ENCODE results near the gene SPTLC1. TPM values are rescaled to one million over a fixed set of nuclear protein-coding genes. Genes with fewer than 3 reads are reported as not detected.
"Not testable (repeated sequence)": the region's sequence is repeated elsewhere in the genome, so short reads cannot be mapped to it uniquely, and the experiment has no call there.

SPTLC1 gene
- total and polyA plus RNA-seq, 4 donors: 20.8 to 137 (median 58.6) TPM

- H3K27ac ChIP-seq (ENCODE audit: low read depth in 1 of 2, low read length in 1 of 2): no peak overlapping the region
- WGBS, 2 donors: 92 to 96% methylated on average over 12 of the region's 12 CpGs
- TF ChIP-seq CTCF (IDR thresholded peaks at IDR 0.05; ENCODE audit: control extremely low read depth, extremely low read depth): no peak
- H3K4me3 ChIP-seq: no peak overlapping the region
- ATAC-seq (ENCODE audit: insufficient read depth, low FRiP score): no peak
- no peaks in the 10 kb centered on the region for H3K9me3 ChIP-seq (ENCODE audit: control insufficient read depth in 4 of 4, insufficient read depth in 3 of 4, low read length in 3 of 4)
- H3K36me3 ChIP-seq (ENCODE audit: control insufficient read depth in 4 of 4, insufficient read depth in 4 of 4, low read length in 4 of 4): no peaks in the 10 kb centered on the region
- no peak for DNase-seq
- peaks cover 0 to under 1% (median 0%) of the 10 kb centered on the region in 3 donors for H3K27me3 ChIP-seq (ENCODE audit: control insufficient read depth in 3 of 3, insufficient read depth in 3 of 3, low read length in 2 of 3)
- peaks cover 0 to 7% (median 0%) of the 10 kb centered on the region in 5 donors for H3K4me1 ChIP-seq (ENCODE audit: control insufficient read depth in 5 of 5, insufficient read depth in 5 of 5, low read length in 5 of 5)
- no peak overlapping the region for H3K9ac ChIP-seq (ENCODE audit: insufficient read depth in 1 of 2, low read length in 2 of 2)
Measured at GRCh38 chr9:92155221-92155620, 40.0 kb upstream of the SPTLC1 start.

GRCh38 chr9:92153466-92154415 is 38.5 kb upstream of the SPTLC1 start:
- not testable (repeated sequence) for H3K9ac ChIP-seq (ENCODE audit: insufficient read depth in 1 of 2, low read length in 2 of 2); H3K27ac ChIP-seq (ENCODE audit: low read depth in 1 of 2, low read length in 1 of 2); H3K9me3 ChIP-seq (ENCODE audit: control insufficient read depth in 4 of 4, insufficient read depth in 3 of 4, low read length in 3 of 4); H3K4me1 ChIP-seq (ENCODE audit: control insufficient read depth in 5 of 5, insufficient read depth in 5 of 5, low read length in 5 of 5); H3K36me3 ChIP-seq (ENCODE audit: control insufficient read depth in 4 of 4, insufficient read depth in 4 of 4, low read length in 4 of 4); H3K4me3 ChIP-seq; H3K27me3 ChIP-seq (ENCODE audit: control insufficient read depth in 3 of 3, insufficient read depth in 3 of 3, low read length in 2 of 3); ATAC-seq (ENCODE audit: insufficient read depth, low FRiP score)
- DNase-seq: peak in 2 of 3 donors; percentile 21 to 33
- WGBS, 2 donors: 82 to 87% methylated on average over 10 of the region's 10 CpGs

- peaks cover 0 to 15% (median 0%) of the 10 kb centered on the region in 5 donors for H3K4me1 ChIP-seq (ENCODE audit: control insufficient read depth in 5 of 5, insufficient read depth in 5 of 5, low read length in 5 of 5)
- no peak for ATAC-seq (ENCODE audit: insufficient read depth, low FRiP score)
- DNase-seq: peak in 2 of 3 donors; percentile 11 to 38
- no peak for TF ChIP-seq CTCF (IDR thresholded peaks at IDR 0.05; ENCODE audit: control extremely low read depth, extremely low read depth)
- H3K27ac ChIP-seq (ENCODE audit: low read depth in 1 of 2, low read length in 1 of 2): no peak overlapping the region
- H3K9me3 ChIP-seq (ENCODE audit: control insufficient read depth in 4 of 4, insufficient read depth in 3 of 4, low read length in 3 of 4): no peaks in the 10 kb centered on the region
- H3K27me3 ChIP-seq (ENCODE audit: control insufficient read depth in 3 of 3, insufficient read depth in 3 of 3, low read length in 2 of 3): no peaks in the 10 kb centered on the region
- H3K9ac ChIP-seq (ENCODE audit: insufficient read depth in 1 of 2, low read length in 2 of 2): no peak overlapping the region
- H3K4me3 ChIP-seq: no peak overlapping the region
- H3K36me3 ChIP-seq (ENCODE audit: control insufficient read depth in 4 of 4, insufficient read depth in 4 of 4, low read length in 4 of 4): no peaks in the 10 kb centered on the region
- 64 to 67% methylated on average over 15 of the region's 15 CpGs for WGBS, 2 donors
Measured at GRCh38 chr9:92151691-92152393, 36.6 kb upstream of the SPTLC1 start.

- not testable (repeated sequence) for H3K9ac ChIP-seq (ENCODE audit: insufficient read depth in 1 of 2, low read length in 2 of 2); H3K4me3 ChIP-seq; H3K9me3 ChIP-seq (ENCODE audit: control insufficient read depth in 4 of 4, insufficient read depth in 3 of 4, low read length in 3 of 4); DNase-seq; H3K27ac ChIP-seq (ENCODE audit: low read depth in 1 of 2, low read length in 1 of 2); ATAC-seq (ENCODE audit: insufficient read depth, low FRiP score); H3K36me3 ChIP-seq (ENCODE audit: control insufficient read depth in 4 of 4, insufficient read depth in 4 of 4, low read length in 4 of 4); H3K27me3 ChIP-seq (ENCODE audit: control insufficient read depth in 3 of 3, insufficient read depth in 3 of 3, low read length in 2 of 3)
- 82 to 89% methylated on average over 7 of the region's 7 CpGs for WGBS, 2 donors
- peaks cover 0 to 18% (median 0%) of the 10 kb centered on the region in 5 donors for H3K4me1 ChIP-seq (ENCODE audit: control insufficient read depth in 5 of 5, insufficient read depth in 5 of 5, low read length in 5 of 5)
Measured at GRCh38 chr9:92150501-92151470, 35.6 kb upstream of the SPTLC1 start.
